Erythroblast (primary cell): Measurements from ENCODE around the gene IRGC.

Experiments
- GATA1 ChIP-seq: IDR thresholded peaks from 2 replicates; pipeline ENCODE4 v1.6.1; 2011; ENCODE audit warnings: low read depth, mild to moderate bottlenecking, control low read depth, low read length, moderate library complexity
- POLR2A ChIP-seq: IDR thresholded peaks from 2 replicates; pipeline ENCODE4 v1.6.1; 2011; ENCODE audit warnings: mild to moderate bottlenecking, low read length

DNA sequence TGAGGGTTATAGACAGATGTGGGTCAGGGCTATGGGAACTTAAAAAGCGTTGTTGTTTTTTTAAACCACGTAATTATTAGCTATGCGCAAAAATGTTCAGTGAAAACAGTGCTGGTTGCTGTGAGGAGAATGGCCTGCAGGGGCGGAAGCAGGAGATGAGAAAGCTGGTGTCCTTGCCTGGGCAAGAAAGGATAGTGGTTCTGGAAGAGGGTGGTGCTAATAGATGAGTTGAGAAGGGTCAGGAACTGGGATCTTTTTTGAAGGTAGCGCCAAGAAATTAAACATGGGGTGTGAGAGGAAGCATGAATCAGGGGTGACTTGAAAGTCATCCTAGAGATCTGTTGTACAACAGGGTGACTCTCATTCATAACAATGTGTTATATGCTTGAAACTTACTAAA is 43.6 kb downstream of the IRGC start:
- no peak for TF ChIP-seq POLR2A
- no peak for TF ChIP-seq GATA1
